CD14-positive monocyte (primary cell): ENCODE results near the gene FRMPD2. TPM values are rescaled to one million over a fixed set of nuclear protein-coding genes. Genes with fewer than 3 reads are reported as not detected.

Experiments used
- DNase-seq, 3 donors: peaks; one replicate each; pipeline ENCODE4 v3.0.0-alpha.2; 2011 to 2022
- H2AFZ ChIP-seq: 2 replicates; pipeline ENCODE4 v1.6.0; 2012; ENCODE audit warnings: mild to moderate bottlenecking, low read depth, low read length, inconsistent platforms; ENCODE audit not compliant: insufficient read depth, poor library complexity, severe bottlenecking
- H3K27ac ChIP-seq, 2 donors: 1 replicate in 1 of 2; 2 replicates in 1 of 2; pipeline ENCODE4 v1.5.1; 2012 to 2013; ENCODE audit warnings: low read length in 2 of 2, control low read depth in 1 of 2, inconsistent platforms in 1 of 2, low read depth in 1 of 2, mild to moderate bottlenecking in 1 of 2
- H3K27me3 ChIP-seq, 2 donors: one replicate each; pipeline versions ENCODE4 v1.6.0 to v1.6.1; 2011 to 2013; ENCODE audit warnings: low read length in 2 of 2; ENCODE audit not compliant: control insufficient read depth in 2 of 2, insufficient read depth in 2 of 2
- H3K36me3 ChIP-seq, 2 donors: replicated peaks in 1 of 2; 1 replicate in 1 of 2; 2 replicates in 1 of 2; pipeline versions ENCODE4 v1.5.1 to v1.6.1; 2012 to 2013; ENCODE audit warnings: low read length in 2 of 2, control low read depth in 1 of 2, inconsistent platforms in 1 of 2, mild to moderate bottlenecking in 1 of 2; ENCODE audit not compliant: insufficient read depth in 2 of 2, control insufficient read depth in 1 of 2
- H3K4me1 ChIP-seq, 2 donors: 1 replicate in 1 of 2; 2 replicates in 1 of 2; pipeline versions ENCODE4 v1.5.1 to v1.6.1; 2012 to 2013; ENCODE audit warnings: low read length in 2 of 2, control low read depth in 1 of 2, inconsistent platforms in 1 of 2, mild to moderate bottlenecking in 1 of 2, moderate library complexity in 1 of 2; ENCODE audit not compliant: insufficient read depth in 2 of 2, control insufficient read depth in 1 of 2
- H3K4me2 ChIP-seq: replicated peaks from 2 replicates; pipeline ENCODE3; 2012; ENCODE audit warnings: low read length, moderate library complexity, mild to moderate bottlenecking; ENCODE audit not compliant: poor library complexity, severe bottlenecking; ENCODE audit errors: extremely low read depth
- H3K4me3 ChIP-seq, 3 experiments: fragments of 200-600 bp in 1 of 3; sonication (generic) in 1 of 3; replicated peaks in 1 of 3; 1 replicate in 2 of 3; 2 replicates in 1 of 3; pipeline ENCODE4 v1.5.1; 2011 to 2013; ENCODE audit warnings: low read length in 3 of 3, mild to moderate bottlenecking in 3 of 3, control low read depth in 2 of 3, low read depth in 2 of 3, inconsistent platforms in 1 of 3, moderate library complexity in 1 of 3
- H3K79me2 ChIP-seq: 2 replicates; pipeline ENCODE4 v1.6.0; 2012; ENCODE audit warnings: mild to moderate bottlenecking, control low read depth, inconsistent platforms, low read length, moderate library complexity; ENCODE audit not compliant: insufficient read depth
- H3K9ac ChIP-seq: 2 replicates; pipeline ENCODE4 v1.6.0; 2017; ENCODE audit warnings: low read length, mild to moderate bottlenecking; ENCODE audit not compliant: insufficient read depth, poor library complexity, severe bottlenecking
- H3K9me3 ChIP-seq, 2 donors: replicated peaks in 1 of 2; 1 replicate in 1 of 2; 2 replicates in 1 of 2; pipeline versions ENCODE4 v1.5.1 to v1.6.1; 2012 to 2013; ENCODE audit warnings: low read length in 2 of 2, control low read depth in 1 of 2; ENCODE audit not compliant: control insufficient read depth in 1 of 2, insufficient read depth in 1 of 2
- H4K20me1 ChIP-seq: 2 replicates; pipeline ENCODE4 v1.6.0; 2012; ENCODE audit warnings: mild to moderate bottlenecking, low read length, control low read depth, moderate library complexity; ENCODE audit not compliant: insufficient read depth
- H3K27ac Mint-ChIP-seq, 7 donors: one replicate each; pipeline ENCODE4 v1.8.0; 2020; ENCODE audit warnings: mild to moderate bottlenecking in 7 of 7, mixed read lengths in 7 of 7, moderate library complexity in 6 of 7, inconsistent platforms in 2 of 7
- H3K27me3 Mint-ChIP-seq, 3 donors: one replicate each; pipeline ENCODE4 v1.8.0; 2021 to 2022; ENCODE audit warnings: low read depth in 3 of 3, mild to moderate bottlenecking in 3 of 3, mixed read lengths in 3 of 3, moderate library complexity in 3 of 3, inconsistent platforms in 1 of 3
- H3K36me3 Mint-ChIP-seq, 2 donors: one replicate each; pipeline ENCODE4 v1.8.0; 2020; ENCODE audit warnings: mixed read lengths in 2 of 2, inconsistent platforms in 1 of 2, mild to moderate bottlenecking in 1 of 2
- H3K4me1 Mint-ChIP-seq: one replicate; pipeline ENCODE4 v1.8.0; 2020; ENCODE audit warnings: mild to moderate bottlenecking, mixed read lengths
- H3K4me3 Mint-ChIP-seq, 2 donors: one replicate each; pipeline ENCODE4 v1.8.0; 2020; ENCODE audit warnings: mild to moderate bottlenecking in 2 of 2, mixed read lengths in 2 of 2, moderate library complexity in 1 of 2
- H3K9me3 Mint-ChIP-seq, 7 donors: one replicate each; pipeline ENCODE4 v1.8.0; 2020 to 2022; ENCODE audit warnings: mixed read lengths in 7 of 7, mild to moderate bottlenecking in 6 of 7, moderate library complexity in 6 of 7, inconsistent platforms in 2 of 7
- CTCF ChIP-seq: fragments of 200-600 bp; IDR thresholded peaks from one replicate; pipeline ENCODE4 v1.8.0; 2022; ENCODE audit warnings: antibody characterized with exemption, mild to moderate bottlenecking
- WGBS: methylation state at CpG from one replicate; pipeline ENCODE4 v1.1.5; 2013; ENCODE audit warnings: missing lambda C conversion rate; ENCODE audit not compliant: insufficient coverage; 5-methylcytosine and 5-hydroxymethylcytosine counted together
- intact Hi-C, 2 donors: fragments of 100-400 bp; cut with micrococcal nuclease; formaldehyde crosslinking; loops; one replicate each; pipeline versions ENCODE4 v1.15.0 to v1.15.1; 2023
- polyA plus RNA-seq, 3 donors: library from polyadenylated mRNA; depleted of rRNA in 1 of 3; unstranded in 2 of 3; stranded (reverse) in 1 of 3; fragments of 300-500 nt in 2 of 3; fragments of >200 nt in 1 of 3; fragmentation: Illumina TruSeq in 2 of 3; gene quantifications; 1 replicate in 2 of 3; 2 replicates in 1 of 3; pipeline ENCODE4 v1.2.3, GENCODE V29; 2012 to 2021

FRMPD2 gene
- polyA plus RNA-seq, 3 donors = not detected

DNA sequence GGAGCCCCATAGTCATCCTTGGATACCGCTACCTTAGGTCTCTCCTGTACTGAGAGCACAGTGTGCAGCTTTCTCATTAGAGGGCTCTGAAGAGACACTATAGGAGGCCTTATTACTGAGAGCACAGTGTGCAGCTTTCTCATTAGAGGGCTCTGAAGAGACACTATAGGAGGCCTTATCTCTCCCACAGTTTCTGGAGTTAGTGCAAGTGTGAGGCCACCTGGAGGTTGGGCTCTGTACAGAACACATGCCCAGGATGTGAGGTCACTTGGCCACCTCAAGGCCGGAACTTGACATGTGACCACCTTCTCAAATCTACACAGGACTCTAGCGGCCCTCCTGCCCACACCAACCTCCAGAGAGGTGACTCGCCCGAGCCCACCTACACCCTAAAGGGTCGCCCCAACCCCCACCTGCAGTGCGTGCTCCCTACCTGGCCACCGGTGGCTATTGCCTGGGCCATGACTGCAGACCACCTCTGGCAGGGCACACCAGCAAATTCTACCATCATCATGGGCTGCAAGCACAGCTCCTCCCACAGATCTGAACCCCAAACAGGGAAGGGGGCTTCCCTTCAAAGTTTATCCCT lies 24.6 kb downstream of the FRMPD2 start:
- DNase-seq = no peak
- TF ChIP-seq CTCF = no peak
- Histone ChIP-seq H4K20me1 (no peaks in the 10 kb centered on the region), H3K9me3 (no peaks in the 10 kb centered on the region), H3K27ac (no peak overlapping the region), H3K9ac (no peak overlapping the region), H3K79me2 (no peaks in the 10 kb centered on the region), H3K4me1 (no peaks in the 10 kb centered on the region), H3K36me3 (no peaks in the 10 kb centered on the region), H3K4me3 (no peak overlapping the region), H2AFZ (no peak overlapping the region), H3K27me3 (no peaks in the 10 kb centered on the region), H3K4me2 (no peak overlapping the region)
- 94% methylated on average over 7 of the region's 8 CpGs for WGBS
- Mint-ChIP-seq H3K36me3 (no peaks in the 10 kb centered on the region), H3K27me3 (peaks cover 0 to 3% (median 0%) of the 10 kb centered on the region in 3 donors), H3K9me3 (no peaks in the 10 kb centered on the region), H3K4me3 (no peak overlapping the region), H3K4me1 (peaks cover 2% of the 10 kb centered on the region), H3K27ac (no peak overlapping the region)
- intact Hi-C loops = no loop called here

DNA sequence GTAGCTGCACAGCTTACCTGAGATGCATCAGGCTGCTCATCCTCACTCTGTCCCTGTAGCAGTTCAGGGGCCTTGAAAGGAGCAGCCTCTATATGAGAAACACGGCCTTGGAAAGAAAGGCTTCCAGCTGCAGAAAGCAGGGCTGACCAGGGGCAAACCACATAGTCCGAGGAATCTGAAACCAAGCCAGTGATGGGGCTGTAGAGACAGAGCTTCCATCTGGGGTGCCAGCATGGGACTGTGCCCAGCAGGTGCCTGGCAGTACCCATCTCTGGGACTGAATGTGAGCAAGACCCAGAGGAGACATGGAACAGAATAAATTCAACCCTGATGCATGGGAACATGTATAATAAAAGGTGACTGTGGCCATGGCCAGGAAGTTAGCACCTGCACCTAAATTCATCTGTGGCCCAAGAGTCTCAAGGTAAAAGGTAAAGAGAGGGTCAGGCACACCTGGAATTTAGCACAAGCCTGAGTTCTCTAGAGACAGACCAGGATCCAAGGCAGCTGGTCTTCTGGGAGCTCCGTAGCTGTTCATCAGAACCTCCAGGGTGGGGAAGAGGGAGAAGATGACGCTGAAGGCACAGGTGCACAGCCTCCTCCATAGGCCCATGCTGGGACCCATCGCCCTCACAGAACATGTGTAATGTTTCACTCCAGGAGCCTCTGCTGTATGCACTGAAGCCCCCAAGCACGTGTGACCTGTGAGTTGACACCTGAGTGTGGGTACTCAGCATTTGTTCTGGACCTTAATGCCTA lies 25.3 kb downstream of the FRMPD2 start:
- H3K79me2 ChIP-seq = no peaks in the 10 kb centered on the region
- no peak overlapping the region for H3K9ac ChIP-seq
- no peak overlapping the region for H3K27ac Mint-ChIP-seq
- no peaks in the 10 kb centered on the region for H3K36me3 ChIP-seq
- H3K4me3 Mint-ChIP-seq = no peak overlapping the region
- H3K4me1 ChIP-seq = no peaks in the 10 kb centered on the region
- no peak overlapping the region for H2AFZ ChIP-seq
- no peak overlapping the region for H3K27ac ChIP-seq
- H3K36me3 Mint-ChIP-seq = no peaks in the 10 kb centered on the region
- H3K9me3 Mint-ChIP-seq = no peaks in the 10 kb centered on the region
- H3K4me3 ChIP-seq = no peak overlapping the region
- peaks cover 0 to 5% (median 2%) of the 10 kb centered on the region in 3 donors for H3K27me3 Mint-ChIP-seq
- no peak overlapping the region for H3K4me2 ChIP-seq
- peaks cover 2% of the 10 kb centered on the region for H3K4me1 Mint-ChIP-seq
- H4K20me1 ChIP-seq = no peaks in the 10 kb centered on the region
- H3K9me3 ChIP-seq = no peaks in the 10 kb centered on the region
- no peaks in the 10 kb centered on the region for H3K27me3 ChIP-seq
- TF ChIP-seq CTCF = no peak
- intact Hi-C loops = no loop called here
- no peak for DNase-seq
- 91% methylated on average over 6 of the region's 6 CpGs for WGBS
